GM19467 (cell line): ENCODE results near the gene ZNF335.
"Not testable (repeated sequence)": the region's sequence is repeated elsewhere in the genome, so short reads cannot be mapped to it uniquely, and the experiment has no call there.

Experiments used
- ATAC-seq: cut with Tn5 transposase; IDR thresholded peaks from one replicate; pipeline ENCODE4 v1.9.1; 2021; ENCODE audit warnings: mild to moderate bottlenecking, moderate library complexity; ENCODE audit not compliant: unreplicated experiment

The ZNF335 gene

GRCh38 chr20:45934586-45935415 is 37.2 kb downstream of the ZNF335 start, which contains the start of gene PCIF1:
TSS of gene PCIF1 (plus strand) at chr20:45934683. CDS start at chr20:45939000, 4,317 bp downstream.
- peak; percentile 75 for ATAC-seq

GRCh38 chr20:45934046-45934585 is 37.9 kb downstream of the ZNF335 start:
- ATAC-seq, result peak; percentile 3

- ATAC-seq, result no peak
These were observed 38.5 kb downstream of the ZNF335 start for GRCh38 chr20:45933266-45934045.

- not testable (repeated sequence) for ATAC-seq
These were observed 40.3 kb downstream of the ZNF335 start for GRCh38 chr20:45931680-45932079.

- ATAC-seq, result no peak
These were observed 44.7 kb downstream of the ZNF335 start for GRCh38 chr20:45927071-45927878.

- ATAC-seq, result no peak
These were observed 45.3 kb downstream of the ZNF335 start for GRCh38 chr20:45926731-45927070.

- no peak for ATAC-seq
These were observed 46.0 kb downstream of the ZNF335 start for GRCh38 chr20:45925821-45926506.

GRCh38 chr20:45924391-45925261 is 47.4 kb downstream of the ZNF335 start:
- no peak for ATAC-seq

- no peak for ATAC-seq
These were observed 50.4 kb downstream of the ZNF335 start for GRCh38 chr20:45921337-45922189.

GRCh38 chr20:45920462-45921336 is 51.3 kb downstream of the ZNF335 start:
- no peak for ATAC-seq

GRCh38 chr20:45919542-45920399 is 52.2 kb downstream of the ZNF335 start:
- no peak for ATAC-seq

- ATAC-seq, result no peak
These were observed 53.0 kb downstream of the ZNF335 start for GRCh38 chr20:45918779-45919537.

- no peak for ATAC-seq
These were observed 53.7 kb downstream of the ZNF335 start for GRCh38 chr20:45918182-45918737.

- ATAC-seq, result no peak
These were observed 54.2 kb downstream of the ZNF335 start for GRCh38 chr20:45917790-45918141.

- no peak for ATAC-seq
These were observed 58.9 kb downstream of the ZNF335 start for GRCh38 chr20:45913116-45913515.

- no peak for ATAC-seq
These were observed 59.7 kb downstream of the ZNF335 start for GRCh38 chr20:45912344-45912682.
